HCT116 (cell line): ENCODE measurements around the gene TEAD1. TPM values are rescaled to one million over a fixed set of nuclear protein-coding genes. Genes with fewer than 3 reads are reported as not detected.

Experiments
- ATAC-seq: fragments of 200-7000 bp; cut with Tn5 transposase; 2 replicates; pipeline ENCODE4 v1.9.1; 2020; ENCODE audit warnings: mild to moderate bottlenecking, moderate library complexity
- BruUV-seq: library from RNA; stranded (reverse); fragments of 400-500 nt; replicated peaks from 2 replicates; lab custom pipeline; 2021; lab: Mats Ljungman, UMichigan
- CTCF ChIA-PET: fragments of 300-600 bp; sonication (Branson Sonifier 250); formaldehyde crosslinking; loops from one replicate; lab custom pipeline; 2021; ENCODE audit warnings: antibody characterized with exemption; lab: Charles Lee
- POLR2A ChIA-PET: fragments of 300-600, 350-600 bp; sonication (Branson Sonifier 250); formaldehyde crosslinking; loops from one replicate; lab custom pipeline; 2021; ENCODE audit warnings: antibody characterized with exemption; lab: Charles Lee
- RAD21 ChIA-PET, 2 experiments: fragments of 300-600 bp; sonication (Branson Sonifier 250); formaldehyde crosslinking; loops; one replicate each; lab custom pipeline; 2023; ENCODE audit warnings: low total read pairs in 2 of 2; ENCODE audit not compliant: uncharacterized antibody in 2 of 2, unreplicated experiment in 2 of 2, low non-redundant PET in 1 of 2; lab: Charles Lee
- DNase-seq: peaks from one replicate; pipeline ENCODE4 v3.0.0-alpha.2; 2010; ENCODE audit warnings: low read depth, low spot score
- H2AFZ ChIP-seq: fragments of 200-600 bp; shearing (Covaris generic), sonication (generic); 2 replicates; pipeline ENCODE4 v1.6.1; 2017; ENCODE audit warnings: low read depth, mixed run types, mixed read lengths, antibody characterized with exemption, low read length; ENCODE audit not compliant: poor library complexity, severe bottlenecking
- H3K27ac ChIP-seq: 2 replicates; pipeline ENCODE4 v1.5.1; 2012; ENCODE audit warnings: low read depth, low read length
- H3K27me3 ChIP-seq: fragments of 200-600 bp; sonication (generic); 2 replicates; pipeline ENCODE4 v1.6.1; 2016; ENCODE audit warnings: mixed run types, low read length, mixed read lengths; ENCODE audit not compliant: insufficient read depth
- H3K36me3 ChIP-seq, 2 experiments: fragments of 200-500 bp in 1 of 2; fragments of 200-600 bp in 1 of 2; sonication (Bioruptor generic) in 1 of 2; sonication (generic) in 1 of 2; 2 replicates each; pipeline versions ENCODE4 v1.5.1 to v1.6.1; 2014 to 2016; ENCODE audit warnings: low read length in 2 of 2, inconsistent platforms in 1 of 2, mixed read lengths in 1 of 2, mixed run types in 1 of 2; ENCODE audit not compliant: insufficient read depth in 2 of 2, control insufficient read depth in 1 of 2
- H3K4me1 ChIP-seq, 2 experiments: fragments of 200-600 bp in 1 of 2; sonication (generic) in 1 of 2; 2 replicates each; pipeline versions ENCODE4 v1.5.1 to v1.6.1; 2012 to 2017; ENCODE audit warnings: low read length in 2 of 2, inconsistent platforms in 1 of 2, mild to moderate bottlenecking in 1 of 2, mixed read lengths in 1 of 2, mixed run types in 1 of 2, moderate library complexity in 1 of 2; ENCODE audit not compliant: insufficient read depth in 2 of 2, control insufficient read depth in 1 of 2
- H3K4me2 ChIP-seq: fragments of 200-600 bp; sonication (generic); 2 replicates; pipeline ENCODE4 v1.6.1; 2017; ENCODE audit warnings: mixed run types, low read length, mixed read lengths
- H3K4me3 ChIP-seq, 2 experiments: fragments of 200-600 bp in 1 of 2; sonication (generic) in 1 of 2; replicated peaks in 1 of 2; 2 replicates each; pipeline ENCODE4 v1.5.1; 2011 to 2016; ENCODE audit warnings: low read length in 2 of 2, control low read depth in 1 of 2, low read depth in 1 of 2, mild to moderate bottlenecking in 1 of 2, mixed read lengths in 1 of 2, mixed run types in 1 of 2
- H3K79me2 ChIP-seq: fragments of 200-600 bp; sonication (generic); 2 replicates; pipeline ENCODE4 v1.6.1; 2017; ENCODE audit warnings: mild to moderate bottlenecking, mixed run types, low read length, moderate library complexity, mixed read lengths; ENCODE audit not compliant: insufficient read depth
- H3K9ac ChIP-seq: fragments of 200-600 bp; sonication (generic); 2 replicates; pipeline ENCODE4 v1.6.1; 2016; ENCODE audit warnings: low read length, mixed read lengths
- H3K9me2 ChIP-seq: fragments of 200-600 bp; sonication (generic), shearing (Covaris generic); 2 replicates; pipeline ENCODE4 v1.6.1; 2017; ENCODE audit warnings: mixed run types, mild to moderate bottlenecking, moderate library complexity; ENCODE audit not compliant: insufficient read depth
- H3K9me3 ChIP-seq, 2 experiments: fragments of 200-500 bp in 1 of 2; fragments of 200-600 bp in 1 of 2; sonication (Bioruptor generic) in 1 of 2; sonication (generic) in 1 of 2; 2 replicates each; pipeline ENCODE4 v1.6.1; 2014 to 2017; ENCODE audit warnings: low read length in 2 of 2, mixed read lengths in 2 of 2, inconsistent platforms in 1 of 2, low read depth in 1 of 2, mild to moderate bottlenecking in 1 of 2, mixed run types in 1 of 2, moderate library complexity in 1 of 2; ENCODE audit not compliant: control insufficient read depth in 1 of 2, insufficient read depth in 1 of 2
- H4K20me1 ChIP-seq: fragments of 200-600 bp; sonication (generic), shearing (Covaris generic); 2 replicates; pipeline ENCODE4 v1.6.1; 2017; ENCODE audit warnings: mixed run types, mild to moderate bottlenecking, moderate library complexity; ENCODE audit not compliant: insufficient read depth
- ELF1 ChIP-seq: IDR thresholded peaks from 2 replicates; pipeline ENCODE4 v1.6.1; 2012; ENCODE audit warnings: low read depth, borderline replicate concordance
- EZH2 ChIP-seq: fragments of 200-600 bp; sonication (generic); IDR thresholded peaks from 2 replicates; pipeline ENCODE4 v1.6.1; 2017; ENCODE audit warnings: antibody characterized with exemption, mixed run types
- JUND ChIP-seq: IDR thresholded peaks from 2 replicates; pipeline ENCODE4 v1.6.1; 2012
- RAD21 ChIP-seq: IDR thresholded peaks from 2 replicates; pipeline ENCODE4 v1.6.1; 2012; ENCODE audit warnings: low read depth, mild to moderate bottlenecking
- SRF ChIP-seq: IDR thresholded peaks from 2 replicates; pipeline ENCODE4 v1.6.1; 2012; ENCODE audit warnings: low read depth
- TCF7L2 ChIP-seq: IDR thresholded peaks from 2 replicates; pipeline ENCODE4 v1.7.0; 2011; ENCODE audit warnings: borderline replicate concordance, inconsistent platforms; ENCODE audit not compliant: insufficient read depth, insufficient read length; ENCODE audit errors: extremely low read depth
- intact Hi-C: fragments of 100-400 bp; cut with micrococcal nuclease; formaldehyde crosslinking; loops from 2 replicates; pipeline ENCODE4 v1.10.0; 2022
- total RNA-seq: library from RNA; stranded (reverse); gene quantifications from one replicate; pipeline ENCODE4 v1.2.1, GENCODE V29; 2021; ENCODE audit not compliant: unreplicated experiment
- TF ChIP-seq, protein P1 (sequence below), 3 experiments: fragments of 200-600 bp in 1 of 3; sonication (generic) in 1 of 3; IDR thresholded peaks in 2 of 3; conservative IDR thresholded peaks in 1 of 3; 2 replicates each; pipeline ENCODE4 v1.5.1; 2012 to 2017; ENCODE audit warnings: low read depth in 2 of 3, low read length in 2 of 3, antibody characterized with exemption in 1 of 3, borderline replicate concordance in 1 of 3, control low read depth in 1 of 3, mild to moderate bottlenecking in 1 of 3, mixed read lengths in 1 of 3, mixed run types in 1 of 3, moderate library complexity in 1 of 3; ENCODE audit not compliant: insufficient read depth in 1 of 3
- TF ChIP-seq, protein P2 (sequence below): IDR thresholded peaks from 2 replicates; pipeline ENCODE4 v1.6.1; 2012; ENCODE audit warnings: low read depth

The TEAD1 gene
- total RNA-seq, 1 experiment from 2014 or later = 103 TPM

DNA sequence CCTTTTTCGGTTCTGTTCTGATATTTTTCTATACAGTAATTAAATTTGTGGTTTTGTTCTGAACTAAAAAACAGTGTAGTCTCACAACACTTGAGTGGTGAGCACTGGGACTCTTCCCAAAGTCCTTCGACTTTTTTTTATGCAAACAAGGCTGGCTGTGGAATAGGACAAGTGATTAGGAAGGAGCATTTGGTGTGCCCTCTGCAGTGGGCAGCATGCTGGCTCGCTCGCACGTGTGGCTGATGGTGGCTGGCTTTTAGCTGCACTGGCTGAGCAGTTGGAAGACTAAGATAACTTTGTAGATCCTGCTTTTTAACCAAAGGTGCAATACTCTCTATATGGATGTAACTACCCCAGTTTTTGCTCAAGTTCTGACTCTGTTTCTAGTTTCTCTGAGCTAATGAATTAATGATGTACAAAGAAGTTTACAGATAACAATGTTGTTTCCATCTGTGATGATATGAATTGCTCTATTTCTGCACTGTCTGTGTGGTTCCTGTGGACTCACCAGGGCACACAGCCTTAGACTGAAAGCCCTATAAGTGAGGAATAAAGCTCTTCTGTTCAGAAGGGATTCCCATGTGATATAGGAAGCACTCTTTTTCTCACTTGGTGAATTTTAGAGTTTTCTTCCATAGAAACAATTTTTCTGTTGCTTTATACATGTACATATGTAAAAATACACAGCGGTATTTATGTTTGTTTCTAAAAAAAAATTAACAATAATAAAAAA lies 191.8 kb downstream of the TEAD1 start:
- H4K20me1 ChIP-seq = no peaks in the 10 kb centered on the region

More for the DNA sequence above, 191.8 kb downstream of the TEAD1 start:
- H3K4me3 ChIP-seq = no peak overlapping the region
- H3K9me2 ChIP-seq = no peaks in the 10 kb centered on the region
- ChIA-PET RAD21 (no interaction called here), CTCF (no interaction called here), POLR2A (no interaction called here)
- DNase-seq = no peak
- ATAC-seq = no peak
- no peaks in the 10 kb centered on the region for H3K27me3 ChIP-seq
- H3K27ac ChIP-seq = no peak overlapping the region
- intact Hi-C loops = no loop called here
- H2AFZ ChIP-seq = no peak overlapping the region
- H3K4me1 ChIP-seq = peaks cover 0 to 6% of the 10 kb centered on the region in 2 experiments; a peak in 1 of 4 replicates
- no peaks in the 10 kb centered on the region for H3K36me3 ChIP-seq
- H3K9ac ChIP-seq = no peak overlapping the region
- H3K79me2 ChIP-seq = peaks cover 3% of the 10 kb centered on the region; the same call in 1 of the 2 replicates
- TF ChIP-seq, protein P1, sequence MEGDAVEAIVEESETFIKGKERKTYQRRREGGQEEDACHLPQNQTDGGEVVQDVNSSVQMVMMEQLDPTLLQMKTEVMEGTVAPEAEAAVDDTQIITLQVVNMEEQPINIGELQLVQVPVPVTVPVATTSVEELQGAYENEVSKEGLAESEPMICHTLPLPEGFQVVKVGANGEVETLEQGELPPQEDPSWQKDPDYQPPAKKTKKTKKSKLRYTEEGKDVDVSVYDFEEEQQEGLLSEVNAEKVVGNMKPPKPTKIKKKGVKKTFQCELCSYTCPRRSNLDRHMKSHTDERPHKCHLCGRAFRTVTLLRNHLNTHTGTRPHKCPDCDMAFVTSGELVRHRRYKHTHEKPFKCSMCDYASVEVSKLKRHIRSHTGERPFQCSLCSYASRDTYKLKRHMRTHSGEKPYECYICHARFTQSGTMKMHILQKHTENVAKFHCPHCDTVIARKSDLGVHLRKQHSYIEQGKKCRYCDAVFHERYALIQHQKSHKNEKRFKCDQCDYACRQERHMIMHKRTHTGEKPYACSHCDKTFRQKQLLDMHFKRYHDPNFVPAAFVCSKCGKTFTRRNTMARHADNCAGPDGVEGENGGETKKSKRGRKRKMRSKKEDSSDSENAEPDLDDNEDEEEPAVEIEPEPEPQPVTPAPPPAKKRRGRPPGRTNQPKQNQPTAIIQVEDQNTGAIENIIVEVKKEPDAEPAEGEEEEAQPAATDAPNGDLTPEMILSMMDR (IDR thresholded peaks at IDR 0.05 in 2 of 3, conservative IDR thresholded peaks at IDR 0.05 in 1 of 3; ENCODE audit: borderline replicate concordance in 1 of 3, insufficient read depth in 1 of 3, low read depth in 2 of 3, low read length in 2 of 3) = no peak
- no peak for TF ChIP-seq ELF1
- no peak for TF ChIP-seq JUND
- no peak for TF ChIP-seq SRF
- TF ChIP-seq, protein P2, sequence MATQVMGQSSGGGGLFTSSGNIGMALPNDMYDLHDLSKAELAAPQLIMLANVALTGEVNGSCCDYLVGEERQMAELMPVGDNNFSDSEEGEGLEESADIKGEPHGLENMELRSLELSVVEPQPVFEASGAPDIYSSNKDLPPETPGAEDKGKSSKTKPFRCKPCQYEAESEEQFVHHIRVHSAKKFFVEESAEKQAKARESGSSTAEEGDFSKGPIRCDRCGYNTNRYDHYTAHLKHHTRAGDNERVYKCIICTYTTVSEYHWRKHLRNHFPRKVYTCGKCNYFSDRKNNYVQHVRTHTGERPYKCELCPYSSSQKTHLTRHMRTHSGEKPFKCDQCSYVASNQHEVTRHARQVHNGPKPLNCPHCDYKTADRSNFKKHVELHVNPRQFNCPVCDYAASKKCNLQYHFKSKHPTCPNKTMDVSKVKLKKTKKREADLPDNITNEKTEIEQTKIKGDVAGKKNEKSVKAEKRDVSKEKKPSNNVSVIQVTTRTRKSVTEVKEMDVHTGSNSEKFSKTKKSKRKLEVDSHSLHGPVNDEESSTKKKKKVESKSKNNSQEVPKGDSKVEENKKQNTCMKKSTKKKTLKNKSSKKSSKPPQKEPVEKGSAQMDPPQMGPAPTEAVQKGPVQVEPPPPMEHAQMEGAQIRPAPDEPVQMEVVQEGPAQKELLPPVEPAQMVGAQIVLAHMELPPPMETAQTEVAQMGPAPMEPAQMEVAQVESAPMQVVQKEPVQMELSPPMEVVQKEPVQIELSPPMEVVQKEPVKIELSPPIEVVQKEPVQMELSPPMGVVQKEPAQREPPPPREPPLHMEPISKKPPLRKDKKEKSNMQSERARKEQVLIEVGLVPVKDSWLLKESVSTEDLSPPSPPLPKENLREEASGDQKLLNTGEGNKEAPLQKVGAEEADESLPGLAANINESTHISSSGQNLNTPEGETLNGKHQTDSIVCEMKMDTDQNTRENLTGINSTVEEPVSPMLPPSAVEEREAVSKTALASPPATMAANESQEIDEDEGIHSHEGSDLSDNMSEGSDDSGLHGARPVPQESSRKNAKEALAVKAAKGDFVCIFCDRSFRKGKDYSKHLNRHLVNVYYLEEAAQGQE = no peak
- TF ChIP-seq TCF7L2 = no peak
- no peak for TF ChIP-seq EZH2
- no peak for TF ChIP-seq RAD21
- no peaks in the 10 kb centered on the region for H3K9me3 ChIP-seq
- H3K4me2 ChIP-seq = no peak overlapping the region
- no TSS peak for BruUV-seq
